Breast epithelium (tissue), 4 donors: ENCODE measurements around the gene MRGPRD. TPM values are rescaled to one million over a fixed set of nuclear protein-coding genes. Genes with fewer than 3 reads are reported as not detected.

Experiments used
- DNase-seq, 2 donors: peaks; one replicate each; pipeline ENCODE4 v3.0.0-alpha.2; 2019; ENCODE audit warnings: low spot score in 2 of 2
- H3K27ac ChIP-seq, 2 donors: fragments of 200-600 bp; sonication (generic) in 1 of 2; one replicate each; pipeline ENCODE4 v1.5.1; 2016 to 2019; ENCODE audit warnings: mild to moderate bottlenecking in 1 of 2
- H3K27me3 ChIP-seq, 2 donors: fragments of 200-600 bp; sonication (generic) in 1 of 2; one replicate each; pipeline versions ENCODE4 v1.5.1 to v1.6.0; 2017 to 2019; ENCODE audit warnings: control low read depth in 1 of 2, mild to moderate bottlenecking in 1 of 2
- H3K36me3 ChIP-seq: fragments of 200-600 bp; one replicate; pipeline ENCODE4 v1.5.1; 2019
- H3K4me1 ChIP-seq, 2 donors: fragments of 200-600 bp; sonication (generic); one replicate each; pipeline ENCODE4 v1.5.1; 2016 to 2019; ENCODE audit warnings: control low read depth in 1 of 2
- H3K4me3 ChIP-seq, 3 donors: fragments of 200-600 bp; sonication (generic); 1 replicate in 2 of 3; 2 replicates in 1 of 3; pipeline ENCODE4 v1.5.1; 2016 to 2019; ENCODE audit warnings: mild to moderate bottlenecking in 3 of 3, moderate library complexity in 2 of 3
- H3K9me3 ChIP-seq, 2 donors: fragments of 200-600 bp; sonication (generic) in 1 of 2; one replicate each; pipeline ENCODE4 v1.5.1; 2016 to 2019; ENCODE audit warnings: control low read depth in 1 of 2
- POLR2A ChIP-seq: fragments of 450-650 bp; IDR thresholded peaks from one replicate; pipeline ENCODE4 v1.6.1; 2016; ENCODE audit warnings: antibody characterized with exemption, mild to moderate bottlenecking, moderate library complexity
- POLR2AphosphoS5 ChIP-seq, 3 donors: sonication (generic); formaldehyde crosslinking; IDR thresholded peaks; one replicate each; pipeline ENCODE4 v1.6.1; 2017; ENCODE audit warnings: antibody characterized with exemption in 3 of 3
- intact Hi-C: fragments of 100-400 bp; cut with DNase I; formaldehyde crosslinking; loops from one replicate; pipeline ENCODE4 v1.15.1; 2023; ENCODE audit warnings: low total_unique reads
- total RNA-seq, 3 donors: library from RNA; depleted of rRNA; stranded (reverse); fragments of >200 nt; gene quantifications; one replicate each; pipeline ENCODE4 v1.1.0, GENCODE V29; 2016
- TF ChIP-seq, protein P1 (sequence below), 3 donors: fragments of 450-650 bp; IDR thresholded peaks; one replicate each; pipeline ENCODE4 v1.5.1; 2016 to 2017; ENCODE audit warnings: antibody characterized with exemption in 3 of 3, mild to moderate bottlenecking in 3 of 3, moderate library complexity in 3 of 3

Gene MRGPRD
- total RNA-seq, 3 donors from 2014 or later = not detected

DNA sequence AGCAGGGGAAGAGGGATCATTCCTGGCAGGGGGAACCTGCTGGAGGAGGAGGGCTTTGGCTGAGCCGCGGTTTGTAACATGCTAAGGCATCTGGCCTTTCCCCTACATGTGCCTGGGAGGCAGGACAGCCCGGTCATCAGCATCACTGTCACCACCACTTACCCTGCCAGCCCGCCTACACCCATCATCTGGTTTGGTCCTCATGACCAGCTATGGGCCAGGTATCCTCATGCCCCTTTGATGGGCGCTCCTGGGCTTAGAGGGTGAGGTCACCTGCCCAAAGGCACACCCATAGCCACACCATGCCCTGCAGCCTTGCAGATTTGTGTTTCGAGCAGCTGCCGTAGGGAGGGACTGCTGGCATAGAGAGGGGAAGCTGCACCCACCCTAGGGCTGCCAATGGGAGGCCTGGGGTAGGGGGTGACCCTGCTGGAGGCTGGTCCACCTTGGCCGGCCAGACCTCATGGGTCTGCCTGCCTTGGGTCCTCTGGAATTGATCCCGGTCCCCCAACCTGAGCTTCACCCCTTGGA lies 29.6 kb upstream of the MRGPRD start:
- no peak for DNase-seq
- no peaks in the 10 kb centered on the region for H3K9me3 ChIP-seq
- peaks cover 0 to 10% of the 10 kb centered on the region in 2 donors for H3K4me1 ChIP-seq
- no peak for TF ChIP-seq POLR2A
- H3K27ac ChIP-seq = peak overlapping the region; percentile 42 to 95
- H3K36me3 ChIP-seq = no peaks in the 10 kb centered on the region
- H3K4me3 ChIP-seq = peak overlapping the region; percentile 46 to 70 (median 53)
- intact Hi-C loops = no loop called here
- peaks cover 0 to 14% of the 10 kb centered on the region in 2 donors for H3K27me3 ChIP-seq

DNA sequence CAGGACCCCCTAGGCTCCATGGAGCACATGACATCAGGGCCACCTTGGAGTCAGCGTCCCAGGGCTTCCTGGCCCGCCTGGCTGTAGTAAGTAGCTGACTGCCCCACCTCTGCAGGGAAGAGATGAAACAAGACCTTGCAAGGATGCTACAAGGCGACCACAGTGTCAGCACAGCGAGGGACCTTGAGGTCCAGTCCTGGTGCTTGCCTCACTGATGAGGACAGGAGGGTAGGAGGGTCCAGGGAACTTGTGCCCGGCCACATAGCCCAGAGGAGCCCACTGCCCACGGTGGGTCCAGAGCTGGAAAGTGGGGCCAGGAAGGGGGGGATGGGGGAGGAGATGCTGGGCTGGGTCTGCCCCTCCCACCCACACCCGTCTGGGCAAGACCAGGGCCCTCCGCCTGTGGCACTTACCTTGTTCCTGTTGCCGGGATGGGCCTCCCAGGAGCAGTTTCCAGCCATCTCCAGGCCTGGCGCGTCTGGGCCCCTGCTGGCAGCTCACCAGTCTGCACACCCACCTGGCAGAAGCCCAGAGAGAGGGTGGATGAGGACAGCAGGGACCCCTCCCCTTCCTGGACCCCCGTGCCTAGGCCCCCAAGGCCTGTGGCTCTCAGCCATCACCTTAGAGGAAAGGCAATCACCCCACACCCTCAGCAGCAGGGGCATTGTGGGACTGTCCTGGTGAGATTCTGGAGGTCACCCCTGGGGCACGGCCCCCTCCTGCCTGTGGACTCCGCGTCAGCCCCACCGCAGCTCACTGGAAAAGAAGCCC lies 28.8 kb upstream of the MRGPRD start:
- Histone ChIP-seq H3K27ac (peak overlapping the region in 1 of 2 donors; percentile 95), H3K4me3 (peak overlapping the region in 1 of 3 donors; percentile 70), H3K9me3 (no peaks in the 10 kb centered on the region), H3K27me3 (peaks cover 0 to 14% of the 10 kb centered on the region in 2 donors), H3K36me3 (no peaks in the 10 kb centered on the region), H3K4me1 (peaks cover 0 to 7% of the 10 kb centered on the region in 2 donors)
- intact Hi-C loops = no loop called here
- TF ChIP-seq, protein P1, sequence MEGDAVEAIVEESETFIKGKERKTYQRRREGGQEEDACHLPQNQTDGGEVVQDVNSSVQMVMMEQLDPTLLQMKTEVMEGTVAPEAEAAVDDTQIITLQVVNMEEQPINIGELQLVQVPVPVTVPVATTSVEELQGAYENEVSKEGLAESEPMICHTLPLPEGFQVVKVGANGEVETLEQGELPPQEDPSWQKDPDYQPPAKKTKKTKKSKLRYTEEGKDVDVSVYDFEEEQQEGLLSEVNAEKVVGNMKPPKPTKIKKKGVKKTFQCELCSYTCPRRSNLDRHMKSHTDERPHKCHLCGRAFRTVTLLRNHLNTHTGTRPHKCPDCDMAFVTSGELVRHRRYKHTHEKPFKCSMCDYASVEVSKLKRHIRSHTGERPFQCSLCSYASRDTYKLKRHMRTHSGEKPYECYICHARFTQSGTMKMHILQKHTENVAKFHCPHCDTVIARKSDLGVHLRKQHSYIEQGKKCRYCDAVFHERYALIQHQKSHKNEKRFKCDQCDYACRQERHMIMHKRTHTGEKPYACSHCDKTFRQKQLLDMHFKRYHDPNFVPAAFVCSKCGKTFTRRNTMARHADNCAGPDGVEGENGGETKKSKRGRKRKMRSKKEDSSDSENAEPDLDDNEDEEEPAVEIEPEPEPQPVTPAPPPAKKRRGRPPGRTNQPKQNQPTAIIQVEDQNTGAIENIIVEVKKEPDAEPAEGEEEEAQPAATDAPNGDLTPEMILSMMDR (IDR thresholded peaks at IDR 0.05) = no peak
- TF ChIP-seq POLR2A (no peak), POLR2AphosphoS5 (IDR thresholded peaks at IDR 0.05) (no peak)
- no peak for DNase-seq

DNA sequence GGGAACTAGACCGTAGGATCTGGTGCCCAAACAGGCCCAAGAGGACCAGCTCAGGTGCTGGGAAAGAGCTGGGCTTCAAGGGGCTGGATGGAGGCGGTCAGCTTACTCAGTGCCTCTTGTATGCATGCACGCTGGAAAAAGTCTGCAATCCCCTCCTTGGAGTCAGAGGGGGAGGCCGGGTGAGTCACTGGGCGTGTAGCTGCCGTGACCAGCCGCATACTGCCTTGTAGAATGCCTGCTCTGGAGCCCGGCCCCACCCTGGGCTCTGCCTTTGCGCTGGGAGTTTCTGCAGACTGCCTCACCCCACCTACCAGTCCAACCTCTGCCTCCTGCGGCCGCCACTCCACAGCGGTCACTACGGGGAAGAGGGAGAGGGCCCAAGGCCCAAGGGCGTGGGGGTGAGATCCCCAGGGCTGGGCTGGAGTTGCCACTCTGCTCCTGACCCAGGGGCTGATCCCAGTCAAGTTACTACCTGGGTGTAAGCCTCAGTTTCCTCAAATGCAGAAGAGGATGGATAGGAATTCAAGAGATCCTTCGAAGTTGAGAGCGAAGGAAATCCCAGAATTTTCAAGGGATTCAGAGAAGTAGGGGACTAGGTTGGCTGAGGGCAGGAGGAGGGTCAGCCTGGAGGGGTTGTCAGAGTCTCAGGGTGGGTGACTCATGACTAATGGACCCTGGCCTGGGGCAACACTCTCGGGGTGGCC lies 28.1 kb upstream of the MRGPRD start:
- H3K9me3 ChIP-seq = no peaks in the 10 kb centered on the region
- peak overlapping the region in 1 of 3 donors; percentile 70 for H3K4me3 ChIP-seq
- H3K27me3 ChIP-seq = peaks cover 0 to 12% of the 10 kb centered on the region in 2 donors
- H3K27ac ChIP-seq = peak overlapping the region; percentile 10 to 95
- H3K4me1 ChIP-seq = peaks cover 0 to 6% of the 10 kb centered on the region in 2 donors
- DNase-seq = no peak
- TF ChIP-seq POLR2A = no peak
- peak in 1 of 3 donors; percentile 49 for TF ChIP-seq POLR2AphosphoS5 (IDR thresholded peaks at IDR 0.05)
- TF ChIP-seq, protein P1 (IDR thresholded peaks at IDR 0.05) = no peak
- intact Hi-C loops = no loop called here
- H3K36me3 ChIP-seq = no peaks in the 10 kb centered on the region

DNA sequence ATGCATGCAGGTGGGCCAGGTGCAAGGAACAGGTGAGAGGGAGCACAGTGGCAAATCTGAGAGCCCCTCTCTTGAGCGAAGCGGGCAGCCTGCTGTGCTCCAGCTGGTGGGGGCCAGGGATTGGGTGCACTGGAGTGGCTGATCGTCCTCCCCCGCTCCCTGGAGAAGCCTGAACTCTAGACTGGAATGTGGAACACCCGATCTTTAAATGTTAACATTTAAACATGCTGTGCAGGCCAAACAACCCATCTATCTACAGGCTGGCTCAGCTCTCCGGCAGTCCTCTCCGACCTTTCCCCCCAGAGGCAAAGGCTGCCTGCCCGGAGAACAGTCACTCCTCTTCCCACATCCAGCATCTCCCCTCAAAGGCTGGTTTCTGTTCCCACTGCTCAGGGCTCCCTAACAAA lies 27.2 kb upstream of the MRGPRD start:
- TF ChIP-seq, protein P1 (IDR thresholded peaks at IDR 0.05) = no peak
- TF ChIP-seq POLR2AphosphoS5 (IDR thresholded peaks at IDR 0.05) = no peak
- Histone ChIP-seq H3K27me3 (peaks cover 0 to 5% of the 10 kb centered on the region in 2 donors), H3K9me3 (no peaks in the 10 kb centered on the region), H3K4me3 (no peak overlapping the region), H3K4me1 (peaks cover 0 to 6% of the 10 kb centered on the region in 2 donors), H3K36me3 (no peaks in the 10 kb centered on the region), H3K27ac (peak overlapping the region in 1 of 2 donors; percentile 95)
- DNase-seq = no peak
- intact Hi-C loops = no loop called here

DNA sequence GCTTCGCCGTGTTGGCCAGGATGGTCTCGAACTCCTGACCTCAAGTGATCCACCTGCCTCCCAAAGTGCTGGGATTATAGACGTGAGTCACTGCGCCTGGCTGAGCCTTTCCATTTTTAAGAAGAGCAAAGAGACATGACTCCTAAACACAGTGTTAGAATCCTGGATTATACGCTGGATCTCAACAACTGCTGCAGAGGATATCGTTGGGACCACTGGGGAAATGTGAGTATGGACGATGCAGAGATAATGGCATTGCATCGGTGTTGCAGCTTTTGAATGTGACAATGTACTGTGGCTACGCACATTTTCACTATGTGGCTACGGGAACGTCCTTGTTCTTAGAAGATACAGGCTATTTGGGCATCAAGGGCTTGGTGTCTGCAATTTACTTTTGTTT lies 26.0 kb upstream of the MRGPRD start:
- no peak for TF ChIP-seq POLR2AphosphoS5 (IDR thresholded peaks at IDR 0.05)
- no peak for TF ChIP-seq POLR2A
- TF ChIP-seq, protein P1 (IDR thresholded peaks at IDR 0.05) = no peak
- peaks cover 0 to 6% of the 10 kb centered on the region in 2 donors for H3K4me1 ChIP-seq
- intact Hi-C loops = no loop called here
- peaks cover 0 to 5% of the 10 kb centered on the region in 2 donors for H3K27me3 ChIP-seq
- no peak overlapping the region for H3K27ac ChIP-seq
- H3K36me3 ChIP-seq = no peaks in the 10 kb centered on the region
- no peak overlapping the region for H3K4me3 ChIP-seq
- no peak for DNase-seq
- H3K9me3 ChIP-seq = no peaks in the 10 kb centered on the region
